Measurements from ENCODE around the gene SLC44A2.

The SLC44A2 gene

DNA sequence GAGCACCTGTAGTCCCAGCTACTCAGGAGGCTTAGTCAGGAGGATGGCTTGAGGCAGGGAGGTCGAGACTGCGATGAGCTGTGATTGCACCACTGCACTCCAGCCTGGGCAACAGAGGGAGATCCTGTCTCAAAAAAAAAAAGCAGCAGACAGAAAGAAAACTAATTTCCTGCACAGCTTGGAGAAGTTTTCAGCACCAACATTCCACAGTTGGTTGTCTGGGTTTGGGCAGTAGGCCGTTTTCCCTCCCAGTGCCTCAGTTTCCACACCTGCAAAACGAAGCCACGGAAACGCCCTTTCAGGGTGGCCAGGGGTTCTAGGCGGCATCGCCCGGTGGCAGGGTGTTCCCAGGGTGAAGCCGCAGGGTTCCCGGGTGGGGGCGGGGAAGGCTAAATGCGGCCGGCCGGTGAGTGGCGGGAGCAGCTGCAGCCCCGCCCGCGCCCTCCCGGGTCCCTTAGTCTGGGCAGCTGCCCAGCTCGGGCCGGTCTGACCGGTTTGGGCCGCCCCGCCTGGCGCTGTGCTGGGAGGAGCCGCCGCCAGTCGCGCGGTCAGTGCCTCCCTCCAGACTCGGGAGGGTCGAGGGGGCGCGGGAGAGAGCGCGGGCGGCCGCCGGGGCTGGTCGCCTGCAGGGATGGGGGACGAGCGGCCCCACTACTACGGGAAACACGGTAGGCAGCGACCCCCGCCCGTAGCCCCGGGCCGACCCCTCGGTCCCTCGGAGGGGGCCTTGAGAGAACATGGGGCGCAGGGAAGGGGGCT lies at the start of gene SLC44A2:
Gene SLC44A2, plus strand, starts transcription at position 551 of the 759 bp plus-strand sequence. Its CDS starts 81 bp downstream, at position 632.
- no peak for DNase-seq

GRCh38 chr19:10577951-10578350 lies 47.4 kb upstream of the SLC44A2 start:
- DNase-seq: no peak

- peak; percentile 61 for DNase-seq
These were observed 44.2 kb upstream of the SLC44A2 start for GRCh38 chr19:10580979-10581631.

GRCh38 chr19:10582091-10582490 lies 43.3 kb upstream of the SLC44A2 start:
- DNase-seq: no peak

DNA sequence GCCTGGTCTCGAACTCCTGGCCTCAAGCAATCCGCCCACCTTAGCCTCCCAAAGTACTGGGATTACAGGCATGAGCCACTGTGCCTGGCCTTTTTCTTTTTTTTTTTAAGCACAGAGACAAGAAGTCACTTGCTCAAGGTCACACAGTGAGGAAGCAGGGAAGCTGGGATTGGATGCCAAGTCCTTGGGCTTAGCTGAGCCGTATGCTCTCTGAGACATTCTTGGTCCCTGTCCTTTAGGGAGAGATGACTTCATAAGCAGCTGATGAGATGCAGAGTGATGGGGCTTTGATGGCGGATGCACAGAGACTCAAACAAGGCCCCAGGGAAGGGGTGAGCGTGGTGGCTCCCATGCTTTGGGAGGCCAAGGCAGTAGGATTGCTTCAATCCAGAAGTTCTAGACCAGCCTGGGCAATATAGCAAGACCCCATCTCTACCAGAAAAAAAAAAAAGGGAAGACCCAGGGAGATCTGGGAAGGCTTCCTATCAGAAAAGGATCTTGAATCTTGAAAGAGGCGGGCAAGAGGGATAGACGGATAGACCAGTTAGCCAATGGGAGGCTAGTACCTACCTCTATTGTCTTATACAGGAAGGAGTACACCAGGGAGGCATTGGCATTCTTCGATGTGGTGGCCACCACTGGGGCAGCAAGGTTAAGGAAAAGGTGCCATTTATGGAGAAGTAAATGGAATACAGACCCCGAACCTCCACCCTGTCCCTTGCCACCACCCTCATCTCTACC lies 42.1 kb upstream of the SLC44A2 start:
- DNase-seq: no peak

DNA sequence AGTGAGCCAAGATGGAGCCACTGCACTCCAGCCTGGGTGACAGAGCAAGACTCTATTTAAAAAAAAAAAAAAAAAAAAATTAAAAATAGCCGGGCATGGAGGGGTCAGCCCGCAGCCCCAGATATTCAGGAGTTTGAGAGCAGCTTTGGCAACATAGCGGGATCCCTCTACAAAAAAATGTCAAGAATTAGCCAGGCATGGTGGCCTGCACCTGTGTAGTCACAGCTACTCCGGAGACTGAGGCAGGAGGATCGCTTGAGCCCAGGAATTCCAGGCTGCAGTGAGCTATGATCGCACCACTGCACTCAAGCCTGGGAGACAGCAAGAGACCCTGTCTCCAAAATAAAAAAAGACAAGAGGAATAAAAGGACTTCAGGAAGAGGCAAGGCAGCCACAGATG lies 39.0 kb upstream of the SLC44A2 start:
- DNase-seq: no peak

- DNase-seq: no peak
These were observed 38.1 kb upstream of the SLC44A2 start, which contains the start of gene AP1M2 for GRCh38 chr19:10587022-10587838. AP1M2 (minus strand) TSS chr19:10587312; CDS start chr19:10587231, 81 bp downstream.

GRCh38 chr19:10587839-10588150 lies 37.6 kb upstream of the SLC44A2 start:
- no peak for DNase-seq

DNA sequence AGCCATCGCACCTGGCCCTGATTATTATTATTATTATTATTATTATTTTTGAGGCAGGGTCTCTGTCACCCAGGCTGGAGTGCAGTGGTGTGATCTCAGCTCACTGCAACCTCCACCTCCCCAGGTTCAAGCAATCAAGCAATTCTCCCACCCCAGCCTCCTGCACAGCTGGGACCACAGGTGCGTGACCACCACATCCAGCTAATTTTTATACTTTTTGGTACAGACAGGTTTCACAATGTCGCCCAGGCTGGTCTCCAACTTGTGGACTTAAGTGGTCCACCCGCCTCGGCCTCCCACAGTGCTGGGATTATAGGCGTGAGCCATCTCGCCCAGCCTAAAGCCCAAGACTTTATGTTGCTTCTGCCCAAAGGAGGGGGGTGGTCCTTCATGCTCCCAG lies 32.2 kb upstream of the SLC44A2 start:
- DNase-seq: no peak

- DNase-seq: no peak
These were observed 31.3 kb upstream of the SLC44A2 start for GRCh38 chr19:10593820-10594637.

DNA sequence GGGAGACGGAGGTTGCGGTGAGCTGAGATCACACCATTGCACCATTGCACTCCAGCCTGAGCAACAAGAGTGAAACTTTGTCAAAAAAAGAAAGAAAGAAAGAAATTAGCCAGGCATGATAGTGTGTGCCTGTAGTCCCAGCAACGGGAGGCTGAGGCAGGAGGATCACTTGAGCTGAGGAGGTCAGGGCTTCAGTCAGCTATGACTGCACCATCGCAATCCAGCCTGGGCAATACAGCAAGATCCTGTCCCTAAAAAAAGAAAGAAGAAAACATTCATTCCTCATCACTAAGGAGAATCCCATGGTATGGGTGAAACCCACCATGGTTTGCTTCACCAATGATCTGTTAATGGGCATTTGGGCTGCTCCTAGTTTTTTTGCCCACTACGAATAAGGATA lies 25.2 kb upstream of the SLC44A2 start:
- no peak for DNase-seq

GRCh38 chr19:10601999-10602329 lies 23.4 kb upstream of the SLC44A2 start:
- no peak for DNase-seq

- peak; percentile 14 for DNase-seq
These were observed 22.8 kb upstream of the SLC44A2 start for GRCh38 chr19:10602330-10603083.

GRCh38 chr19:10603084-10603872 lies 22.1 kb upstream of the SLC44A2 start:
- DNase-seq: peak; percentile 2

- peak; percentile 73 for DNase-seq
These were observed 21.4 kb upstream of the SLC44A2 start for GRCh38 chr19:10603873-10604459.

DNA sequence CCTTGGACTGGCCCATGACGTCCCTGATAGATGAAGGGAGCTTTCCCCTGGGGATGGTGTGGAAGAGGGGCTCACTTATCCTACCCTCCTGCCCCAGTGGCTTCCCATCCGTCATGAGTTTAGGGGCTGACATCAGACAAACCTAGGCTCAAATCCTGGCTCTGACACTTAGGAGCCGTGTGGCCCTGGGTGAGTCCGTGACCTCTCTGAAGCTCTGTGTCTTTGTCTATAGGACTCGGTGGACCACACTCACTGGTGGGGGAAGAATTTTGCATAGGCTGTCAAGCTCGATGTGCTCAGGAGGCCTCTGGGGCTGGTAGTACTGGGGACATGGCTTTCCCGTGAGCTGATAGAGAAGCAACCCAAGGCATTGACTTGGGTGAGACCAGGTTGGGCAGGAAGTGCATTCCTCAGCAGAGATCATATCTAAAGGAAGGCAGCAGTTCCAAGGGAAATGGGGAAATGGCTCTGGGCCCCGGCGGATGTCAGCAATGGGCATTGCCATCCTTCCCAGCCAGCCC lies 20.8 kb upstream of the SLC44A2 start:
- peak; percentile 66 for DNase-seq

DNA sequence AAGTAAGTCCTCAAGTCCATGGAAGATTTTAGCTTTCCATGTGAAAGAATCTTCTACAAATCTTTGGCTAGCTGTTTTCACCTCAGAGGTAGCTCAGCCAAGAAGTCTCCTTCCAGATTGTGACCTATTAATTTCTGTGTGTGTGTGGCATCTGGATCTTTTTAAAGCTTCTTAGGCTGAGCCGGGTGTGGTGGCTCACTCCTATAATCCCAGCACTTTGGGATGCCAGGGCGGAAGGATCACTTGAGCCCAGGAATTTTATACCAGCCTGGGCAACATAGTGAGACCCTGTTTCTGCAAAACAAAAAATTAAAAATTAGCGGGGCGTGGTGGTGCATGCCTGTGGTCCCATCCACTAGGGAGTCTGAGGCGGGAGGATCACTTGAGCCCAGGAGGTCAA lies 13.4 kb upstream of the SLC44A2 start:
- DNase-seq: no peak

DNA sequence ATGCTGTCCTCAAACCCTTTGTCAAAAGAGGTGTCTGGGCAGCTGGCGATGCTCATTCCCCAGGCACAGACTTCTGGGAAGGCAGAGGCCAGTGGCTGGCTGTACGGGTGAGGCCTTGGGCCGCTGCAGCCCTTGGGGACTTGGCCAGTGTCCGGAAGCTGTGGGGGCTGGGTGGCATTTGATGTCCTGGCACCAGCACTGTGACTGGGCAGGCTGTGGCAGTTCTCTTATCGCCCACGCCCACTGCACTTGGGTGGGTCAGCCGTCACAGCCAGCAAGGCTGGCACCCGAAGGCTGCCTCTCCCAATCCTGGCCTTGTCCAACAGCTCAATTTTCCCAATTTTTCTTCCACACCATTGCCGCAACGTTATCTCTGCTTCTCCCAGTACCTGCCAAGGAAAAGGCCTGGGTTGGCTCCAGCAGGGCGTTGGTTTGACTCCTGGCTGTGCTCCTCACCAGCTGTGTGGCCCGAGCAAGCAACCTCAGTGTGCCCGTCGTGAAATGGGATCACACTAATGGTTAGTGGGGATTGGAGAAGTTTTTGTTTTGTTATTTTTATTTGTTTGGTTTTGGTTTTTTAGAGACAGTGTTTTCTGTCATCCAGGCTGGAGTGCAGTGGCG lies 12.7 kb upstream of the SLC44A2 start:
- DNase-seq: no peak

DNA sequence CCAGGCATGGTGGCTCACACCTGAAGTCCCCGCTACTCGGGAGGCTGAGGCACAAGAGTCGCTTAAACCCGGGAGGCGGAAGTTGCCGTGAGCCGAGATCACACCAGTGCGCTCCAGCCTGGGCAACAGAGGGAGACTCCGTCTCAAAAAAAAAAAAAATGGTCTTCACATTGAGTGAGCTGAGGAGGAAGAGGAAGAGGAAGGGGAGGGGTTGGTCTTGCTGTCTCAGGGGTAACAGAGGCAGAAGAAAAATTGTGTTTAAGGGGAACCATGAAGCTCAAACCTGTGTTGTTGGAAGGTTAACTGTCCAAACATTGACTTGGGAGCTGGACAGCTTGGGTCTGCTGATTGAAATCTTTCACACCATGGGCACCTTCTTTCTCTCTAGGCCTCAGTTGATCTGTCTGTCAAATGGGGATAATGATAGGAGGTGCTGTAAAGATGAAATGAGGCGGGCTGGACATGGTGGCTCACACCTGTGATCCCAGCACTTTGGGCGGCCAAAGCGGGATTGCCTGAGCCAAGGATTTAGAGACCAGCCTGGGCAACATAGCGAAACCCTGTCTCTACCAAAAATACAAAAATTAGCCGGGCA lies 9.8 kb upstream of the SLC44A2 start:
- no peak for DNase-seq
